GM18508 (cell line): ENCODE measurements around the gene EGFLAM.

ENCODE experiments used
- ATAC-seq: cut with Tn5 transposase; IDR thresholded peaks from one replicate; pipeline ENCODE4 v1.9.1; 2021; ENCODE audit warnings: moderate number of reproducible peaks; ENCODE audit not compliant: insufficient read depth, unreplicated experiment

Gene EGFLAM

DNA sequence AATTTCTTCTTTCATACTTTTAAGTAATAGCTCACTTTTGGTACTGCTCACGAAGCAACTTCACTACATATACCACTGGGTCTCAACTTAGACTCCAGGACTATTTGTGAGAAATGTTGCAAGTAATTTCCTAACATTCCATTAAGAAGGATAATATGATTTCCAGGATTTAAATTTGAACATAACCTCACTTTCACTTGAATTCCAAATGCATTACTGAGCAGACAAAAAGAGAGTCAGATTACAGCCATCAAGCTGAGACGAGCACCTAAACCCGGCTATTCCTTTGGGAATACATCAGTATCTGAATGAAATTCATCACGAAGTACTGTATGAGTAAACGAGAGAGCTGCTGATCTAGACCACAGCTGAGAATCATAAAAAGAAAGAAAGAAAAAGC, 250.8 kb downstream of the EGFLAM start:
- no peak for ATAC-seq
